HG02870 (cell line): ENCODE measurements around the gene ZC3HAV1.
"Not testable (repeated sequence)": the region's sequence is repeated elsewhere in the genome, so short reads cannot be mapped to it uniquely, and the experiment has no call there.

Experiments used
- ATAC-seq: cut with Tn5 transposase; IDR thresholded peaks from one replicate; pipeline ENCODE4 v1.9.1; 2021; ENCODE audit warnings: mild to moderate bottlenecking, moderate library complexity; ENCODE audit not compliant: unreplicated experiment

The ZC3HAV1 gene

GRCh38 chr7:139088268-139088667, 21.3 kb downstream of the ZC3HAV1 start:
- ATAC-seq, result no peak

- no peak for ATAC-seq
Measured at GRCh38 chr7:139087212-139087611, 22.3 kb downstream of the ZC3HAV1 start.

- no peak for ATAC-seq
Measured at GRCh38 chr7:139086454-139086853, 23.1 kb downstream of the ZC3HAV1 start.

GRCh38 chr7:139084709-139085108, 24.8 kb downstream of the ZC3HAV1 start:
- no peak for ATAC-seq

- no peak for ATAC-seq
Measured at GRCh38 chr7:139081584-139081983, 27.9 kb downstream of the ZC3HAV1 start.

- no peak for ATAC-seq
Measured at GRCh38 chr7:139080905-139081304, 28.6 kb downstream of the ZC3HAV1 start.

GRCh38 chr7:139079861-139080260, 29.7 kb downstream of the ZC3HAV1 start:
- ATAC-seq, result no peak

GRCh38 chr7:139078911-139079310, 30.6 kb downstream of the ZC3HAV1 start:
- ATAC-seq, result no peak

GRCh38 chr7:139078399-139078798, 31.1 kb downstream of the ZC3HAV1 start:
- ATAC-seq, result no peak

GRCh38 chr7:139077706-139078105, 31.8 kb downstream of the ZC3HAV1 start:
- not testable (repeated sequence) for ATAC-seq

- ATAC-seq, result no peak
Measured at GRCh38 chr7:139075871-139076686, 33.4 kb downstream of the ZC3HAV1 start.

GRCh38 chr7:139075031-139075652, 34.4 kb downstream of the ZC3HAV1 start:
- ATAC-seq, result peak; percentile 78

- no peak for ATAC-seq
Measured at GRCh38 chr7:139072796-139073195, 36.7 kb downstream of the ZC3HAV1 start.

- ATAC-seq, result no peak
Measured at GRCh38 chr7:139071680-139072079, 37.8 kb downstream of the ZC3HAV1 start.

GRCh38 chr7:139068544-139069399, 40.7 kb downstream of the ZC3HAV1 start:
- ATAC-seq, result no peak

GRCh38 chr7:139066315-139066714, 43.2 kb downstream of the ZC3HAV1 start:
- no peak for ATAC-seq

- no peak for ATAC-seq
Measured at GRCh38 chr7:139065323-139065722, 44.2 kb downstream of the ZC3HAV1 start.

GRCh38 chr7:139061416-139061815, 48.1 kb downstream of the ZC3HAV1 start:
- no peak for ATAC-seq

- ATAC-seq, result no peak
Measured at GRCh38 chr7:139060695-139061237, 48.8 kb downstream of the ZC3HAV1 start.

- ATAC-seq, result no peak
Measured at GRCh38 chr7:139059905-139060304, 49.6 kb downstream of the ZC3HAV1 start.

GRCh38 chr7:139058943-139059342, 50.6 kb downstream of the ZC3HAV1 start:
- ATAC-seq, result no peak
